HepG2 (cell line): ENCODE results near the gene GATD1. TPM values are rescaled to one million over a fixed set of nuclear protein-coding genes. Genes with fewer than 3 reads are reported as not detected.
A peak's percentile ranks its signal among the peaks of the same experiment; 100 is the strongest.

Experiments
- AGO2 ChIP-seq: fragments of 200-400 bp; formaldehyde crosslinking; optimal IDR thresholded peaks from 2 replicates; pipeline ENCODE3; 2017; ENCODE audit warnings: mild to moderate bottlenecking, low read depth, low read length, moderate library complexity
- DZIP1 ChIP-seq: sonication (generic); formaldehyde crosslinking; IDR thresholded peaks from 2 replicates; pipeline ENCODE4 v1.5.0; 2020; ENCODE audit warnings: mild to moderate bottlenecking, missing genetic modification reagents
- NBN ChIP-seq: fragments of 450-650 bp; conservative IDR thresholded peaks from 2 replicates; pipeline ENCODE4 v1.6.1; 2017
- NFAT5 ChIP-seq: sonication (generic); formaldehyde crosslinking; IDR thresholded peaks from 2 replicates; pipeline ENCODE4 v1.4.0; 2020; ENCODE audit warnings: missing genetic modification reagents
- NRL ChIP-seq: sonication (generic); formaldehyde crosslinking; IDR thresholded peaks from 2 replicates; pipeline ENCODE4 v1.5.0; 2020; ENCODE audit warnings: missing genetic modification reagents, mild to moderate bottlenecking, moderate library complexity, borderline replicate concordance
- POLR2AphosphoS5 ChIP-seq: IDR thresholded peaks from 2 replicates; pipeline ENCODE4 v1.6.1; 2012; ENCODE audit warnings: low read depth, low read length
- RBAK ChIP-seq: sonication (generic); formaldehyde crosslinking; IDR thresholded peaks from 2 replicates; pipeline ENCODE4 v1.5.1; 2020; ENCODE audit warnings: mild to moderate bottlenecking, missing genetic modification reagents
- REL ChIP-seq: sonication (generic); formaldehyde crosslinking; conservative IDR thresholded peaks from 2 replicates; pipeline ENCODE4 v1.8.0; 2022; ENCODE audit warnings: mild to moderate bottlenecking, missing genetic modification reagents, moderate library complexity
- SALL2 ChIP-seq: sonication (generic); formaldehyde crosslinking; IDR thresholded peaks from 2 replicates; pipeline ENCODE4 v1.8.1; 2023; ENCODE audit warnings: mild to moderate bottlenecking, missing genetic modification reagents, inconsistent platforms
- TARDBP ChIP-seq: sonication (generic); formaldehyde crosslinking; IDR thresholded peaks from 2 replicates; pipeline ENCODE4 v1.8.0; 2022; ENCODE audit warnings: mild to moderate bottlenecking, missing genetic modification reagents
- TOPORS ChIP-seq: sonication (generic); formaldehyde crosslinking; IDR thresholded peaks from 2 replicates; pipeline ENCODE4 v1.8.0; 2023; ENCODE audit warnings: mild to moderate bottlenecking, missing genetic modification reagents
- ZFP90 ChIP-seq: sonication (generic); formaldehyde crosslinking; IDR thresholded peaks from 2 replicates; pipeline ENCODE4 v1.8.0; 2022; ENCODE audit warnings: missing genetic modification reagents, mild to moderate bottlenecking, inconsistent platforms, borderline replicate concordance
- ZNF552 ChIP-seq: sonication (generic); formaldehyde crosslinking; IDR thresholded peaks from 2 replicates; pipeline ENCODE4 v1.9.0; 2022; ENCODE audit warnings: missing genetic modification reagents, mild to moderate bottlenecking, borderline replicate concordance
- ZNF784 ChIP-seq: sonication (generic); formaldehyde crosslinking; IDR thresholded peaks from 2 replicates; pipeline ENCODE4 v1.5.1; 2020; ENCODE audit warnings: missing genetic modification reagents, mild to moderate bottlenecking, borderline replicate concordance
- polyA plus RNA-seq, 8 experiments: library from polyadenylated mRNA; depleted of rRNA in 3 of 8; stranded (reverse) in 7 of 8; unstranded in 1 of 8; fragments of >200 nt; fragmentation: Illumina TruSeq in 4 of 8; extraction: Trizol in 4 of 8; gene quantifications; 2 replicates each; pipeline versions ENCODE4 v1.2.1 to v1.2.3, GENCODE V29; 2011 to 2016; ENCODE audit warnings: low read depth in 4 of 8, missing spikeins in 1 of 8, mixed read lengths in 1 of 8; ENCODE audit not compliant: insufficient read depth in 1 of 8
- total RNA-seq, 5 experiments: library from RNA; depleted of rRNA; stranded (reverse); fragments of >200 nt; fragmentation: Illumina TruSeq; extraction: Trizol; gene quantifications; 2 replicates each; pipeline ENCODE4 v1.2.3, GENCODE V29; 2016; ENCODE audit warnings: low read depth in 1 of 5
- TF ChIP-seq, protein P1 (sequence below): sonication (generic); formaldehyde crosslinking; IDR thresholded peaks from 2 replicates; pipeline ENCODE4 v1.5.0; 2020; ENCODE audit warnings: missing genetic modification reagents
- TF ChIP-seq, protein P2 (sequence below): sonication (generic); formaldehyde crosslinking; IDR thresholded peaks from 2 replicates; pipeline ENCODE4 v1.4.0; 2020; ENCODE audit warnings: missing genetic modification reagents

The GATD1 gene
- total and polyA plus RNA-seq, 2 of the 13 experiments (the other 11 are each of a cell fraction or from before 2014, with no cell fraction given): 31.3 to 60.5 TPM

GRCh38 chr11:728901-729491, 48.3 kb downstream of the GATD1 start (continued):
- TF ChIP-seq DZIP1 (0 out of 2 replicates have a peak, but pooled peaks have one; percentile 14), NRL (0 out of 2 replicates have a peak, but pooled peaks have one; percentile 7), TARDBP (CRISPR knock-in tag) (0 out of 2 replicates have a peak, but pooled peaks have one; percentile 12), POLR2AphosphoS5 (peak; percentile 30; the same call in 1 of the 2 replicates), ZFP90 (0 out of 2 replicates have a peak, but pooled peaks have one; percentile 22), NFAT5 (no peak), REL (0 out of 2 replicates have a peak, but pooled peaks have one; percentile 18), ZNF784 (CRISPR knock-in tag) (peak; percentile 11; the same call in 1 of the 2 replicates), TOPORS (CRISPR knock-in tag) (no peak), SALL2 (CRISPR knock-in tag) (0 out of 2 replicates have a peak, but pooled peaks have one; percentile 9), NBN (no peak), ZNF552 (CRISPR knock-in tag) (no peak), AGO2 (peak; percentile 97), RBAK (CRISPR knock-in tag) (no peak)
- TF ChIP-seq, protein P1, sequence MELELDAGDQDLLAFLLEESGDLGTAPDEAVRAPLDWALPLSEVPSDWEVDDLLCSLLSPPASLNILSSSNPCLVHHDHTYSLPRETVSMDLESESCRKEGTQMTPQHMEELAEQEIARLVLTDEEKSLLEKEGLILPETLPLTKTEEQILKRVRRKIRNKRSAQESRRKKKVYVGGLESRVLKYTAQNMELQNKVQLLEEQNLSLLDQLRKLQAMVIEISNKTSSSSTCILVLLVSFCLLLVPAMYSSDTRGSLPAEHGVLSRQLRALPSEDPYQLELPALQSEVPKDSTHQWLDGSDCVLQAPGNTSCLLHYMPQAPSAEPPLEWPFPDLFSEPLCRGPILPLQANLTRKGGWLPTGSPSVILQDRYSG: no peak
- TF ChIP-seq, protein P2, sequence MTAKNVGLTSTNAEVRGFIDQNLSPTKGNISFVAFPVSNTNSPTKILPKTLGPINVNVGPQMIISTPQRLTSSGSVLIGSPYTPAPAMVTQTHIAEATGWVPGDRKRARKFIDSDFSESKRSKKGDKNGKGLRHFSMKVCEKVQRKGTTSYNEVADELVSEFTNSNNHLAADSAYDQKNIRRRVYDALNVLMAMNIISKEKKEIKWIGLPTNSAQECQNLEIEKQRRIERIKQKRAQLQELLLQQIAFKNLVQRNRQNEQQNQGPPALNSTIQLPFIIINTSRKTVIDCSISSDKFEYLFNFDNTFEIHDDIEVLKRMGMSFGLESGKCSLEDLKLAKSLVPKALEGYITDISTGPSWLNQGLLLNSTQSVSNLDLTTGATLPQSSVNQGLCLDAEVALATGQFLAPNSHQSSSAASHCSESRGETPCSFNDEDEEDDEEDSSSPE (CRISPR knock-in tag): no peak
